Measurements from ENCODE around the gene SIDT1.

Gene SIDT1

DNA sequence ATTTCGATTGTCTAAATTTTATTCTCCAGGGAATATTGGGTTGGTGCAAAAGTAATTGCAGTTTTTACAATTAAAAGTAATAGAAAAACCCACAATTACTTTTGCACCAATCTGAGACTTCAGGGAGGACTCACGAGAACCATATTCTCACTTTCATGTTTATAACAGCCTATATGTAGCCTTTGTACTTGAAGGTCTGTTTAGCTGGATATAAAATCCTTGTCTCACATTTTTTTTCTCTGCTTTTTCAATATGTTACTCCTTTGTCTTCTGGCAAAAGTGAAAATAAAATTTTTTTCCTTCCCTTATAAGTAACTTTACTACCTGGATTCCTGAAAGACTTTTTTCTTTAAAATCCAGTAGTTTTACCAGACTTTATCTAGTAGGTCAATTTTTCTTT, 9.2 kb downstream of the SIDT1 start:
- no peak for DNase-seq (ENCODE audit: low read depth)
- TF ChIP-seq, protein P1, sequence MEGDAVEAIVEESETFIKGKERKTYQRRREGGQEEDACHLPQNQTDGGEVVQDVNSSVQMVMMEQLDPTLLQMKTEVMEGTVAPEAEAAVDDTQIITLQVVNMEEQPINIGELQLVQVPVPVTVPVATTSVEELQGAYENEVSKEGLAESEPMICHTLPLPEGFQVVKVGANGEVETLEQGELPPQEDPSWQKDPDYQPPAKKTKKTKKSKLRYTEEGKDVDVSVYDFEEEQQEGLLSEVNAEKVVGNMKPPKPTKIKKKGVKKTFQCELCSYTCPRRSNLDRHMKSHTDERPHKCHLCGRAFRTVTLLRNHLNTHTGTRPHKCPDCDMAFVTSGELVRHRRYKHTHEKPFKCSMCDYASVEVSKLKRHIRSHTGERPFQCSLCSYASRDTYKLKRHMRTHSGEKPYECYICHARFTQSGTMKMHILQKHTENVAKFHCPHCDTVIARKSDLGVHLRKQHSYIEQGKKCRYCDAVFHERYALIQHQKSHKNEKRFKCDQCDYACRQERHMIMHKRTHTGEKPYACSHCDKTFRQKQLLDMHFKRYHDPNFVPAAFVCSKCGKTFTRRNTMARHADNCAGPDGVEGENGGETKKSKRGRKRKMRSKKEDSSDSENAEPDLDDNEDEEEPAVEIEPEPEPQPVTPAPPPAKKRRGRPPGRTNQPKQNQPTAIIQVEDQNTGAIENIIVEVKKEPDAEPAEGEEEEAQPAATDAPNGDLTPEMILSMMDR (IDR thresholded peaks at IDR 0.05; ENCODE audit: insufficient read depth, low read depth, low read length, missing control alignments): no peak
- no peak overlapping the region for H3K4me3 ChIP-seq (ENCODE audit: low read depth, low read length)

DNA sequence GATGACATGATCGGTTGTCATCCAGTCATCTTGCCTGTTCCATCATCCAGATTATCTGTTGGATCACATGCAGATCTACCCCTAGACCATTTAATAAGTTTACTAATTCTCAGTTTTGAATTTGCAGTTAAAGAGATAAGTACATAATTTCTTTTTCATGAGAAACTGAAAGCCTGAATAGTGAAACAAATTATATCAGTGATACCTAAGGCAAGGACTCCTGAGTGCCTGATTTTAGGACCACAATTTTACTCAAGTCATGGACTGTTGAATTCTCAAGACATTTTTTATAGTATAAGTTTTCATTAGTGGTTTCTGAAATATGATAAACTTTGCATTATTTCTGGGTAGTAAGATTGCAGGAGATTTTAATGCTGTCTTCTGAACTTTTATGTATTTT, 13.2 kb downstream of the SIDT1 start:
- TF ChIP-seq, protein P1 (IDR thresholded peaks at IDR 0.05; ENCODE audit: insufficient read depth, low read depth, low read length, missing control alignments): no peak
- DNase-seq (ENCODE audit: low read depth): peak; percentile 56
- peak overlapping the region; percentile 52 for H3K4me3 ChIP-seq (ENCODE audit: low read depth, low read length)

DNA sequence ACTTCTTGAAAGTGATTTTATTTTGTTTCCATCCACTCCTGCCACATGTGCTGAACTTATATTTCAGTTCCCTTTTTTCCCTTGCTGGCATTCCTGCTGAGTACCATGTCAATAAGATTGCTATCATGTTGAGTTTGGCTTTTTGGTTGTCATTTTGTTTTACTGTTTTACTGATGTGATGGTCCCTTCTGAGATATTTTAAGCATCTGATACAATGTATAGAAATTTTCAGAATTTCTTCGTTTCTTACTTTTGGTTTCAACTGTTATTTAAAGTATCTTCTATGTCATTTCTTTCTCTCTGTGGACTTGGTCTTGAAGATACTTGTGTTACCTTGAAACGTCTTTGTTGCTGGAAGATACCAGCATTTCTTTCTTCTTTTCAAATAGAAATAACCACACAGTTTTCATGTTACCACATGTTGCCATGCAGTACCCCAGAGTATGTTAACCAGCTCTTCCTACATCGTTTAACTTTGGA, 14.1 kb downstream of the SIDT1 start:
- TF ChIP-seq, protein P1 (IDR thresholded peaks at IDR 0.05; ENCODE audit: insufficient read depth, low read depth, low read length, missing control alignments): no peak
- DNase-seq (ENCODE audit: low read depth): peak; percentile 81
- H3K4me3 ChIP-seq (ENCODE audit: low read depth, low read length): peak overlapping the region; percentile 52

DNA sequence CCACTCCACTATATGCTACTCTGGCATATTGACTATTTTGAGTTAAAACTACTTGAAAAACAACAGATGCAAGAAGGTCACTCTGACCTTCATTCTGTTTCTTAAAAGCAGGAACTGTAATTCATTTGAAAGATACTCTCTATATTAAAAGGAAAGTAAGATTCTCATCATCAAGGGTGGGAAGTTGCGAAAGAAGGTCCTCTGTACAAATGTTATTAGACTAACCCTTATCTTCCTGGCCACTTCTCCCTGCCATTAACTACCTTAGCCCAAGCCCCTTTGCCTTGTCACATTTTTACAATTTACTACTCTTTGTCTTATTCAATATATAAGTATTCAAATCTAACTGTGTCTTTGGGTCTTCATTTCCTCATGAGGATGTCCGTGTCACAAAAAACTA, 16.1 kb downstream of the SIDT1 start:
- TF ChIP-seq, protein P1 (IDR thresholded peaks at IDR 0.05; ENCODE audit: insufficient read depth, low read depth, low read length, missing control alignments): no peak
- no peak for DNase-seq (ENCODE audit: low read depth)
- H3K4me3 ChIP-seq (ENCODE audit: low read depth, low read length): no peak overlapping the region

DNA sequence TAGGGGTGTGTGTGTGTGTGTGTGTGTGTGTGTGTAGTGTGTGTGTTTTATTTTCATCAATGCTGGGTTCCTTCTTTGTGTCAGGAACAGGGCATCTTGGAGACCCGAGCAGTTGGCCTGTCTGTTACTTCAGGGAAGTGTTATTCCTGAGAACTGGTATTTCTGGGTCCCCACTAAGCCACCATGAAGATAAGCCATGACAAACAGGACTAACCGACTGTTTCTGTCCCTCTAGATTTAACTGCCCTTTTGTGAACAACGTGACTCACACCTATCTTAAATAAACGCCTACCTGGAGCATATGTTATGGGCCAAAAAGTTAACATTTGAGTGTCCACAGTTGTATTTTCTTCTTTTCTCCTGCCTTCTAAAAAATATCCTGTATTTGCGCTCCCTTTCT, 19.5 kb downstream of the SIDT1 start:
- DNase-seq (ENCODE audit: low read depth): no peak
- H3K4me3 ChIP-seq (ENCODE audit: low read depth, low read length): no peak overlapping the region
- TF ChIP-seq, protein P1 (IDR thresholded peaks at IDR 0.05; ENCODE audit: insufficient read depth, low read depth, low read length, missing control alignments): no peak

DNA sequence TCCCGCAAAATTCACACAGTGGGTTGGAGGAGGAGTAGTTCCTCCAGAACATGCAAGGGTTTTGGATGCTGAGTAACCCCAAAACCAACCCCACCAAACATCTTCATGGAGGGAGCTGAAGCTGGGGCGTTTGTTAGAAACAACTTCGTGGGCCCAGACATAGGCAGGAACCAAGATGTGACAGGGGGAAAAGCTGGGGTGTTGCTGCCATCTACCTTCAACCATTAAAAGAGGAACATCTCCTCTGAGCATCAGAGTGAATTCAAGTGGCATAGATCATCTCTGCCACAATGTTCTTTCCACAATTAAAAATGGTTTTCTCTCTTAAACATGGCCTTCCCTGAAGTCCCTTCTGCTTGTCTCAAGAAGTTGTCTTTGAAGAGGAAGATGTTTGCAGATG, 20.5 kb downstream of the SIDT1 start:
- H3K4me3 ChIP-seq (ENCODE audit: low read depth, low read length): no peak overlapping the region
- DNase-seq (ENCODE audit: low read depth): peak; percentile 44
- TF ChIP-seq, protein P1 (IDR thresholded peaks at IDR 0.05; ENCODE audit: insufficient read depth, low read depth, low read length, missing control alignments): peak; percentile 7

DNA sequence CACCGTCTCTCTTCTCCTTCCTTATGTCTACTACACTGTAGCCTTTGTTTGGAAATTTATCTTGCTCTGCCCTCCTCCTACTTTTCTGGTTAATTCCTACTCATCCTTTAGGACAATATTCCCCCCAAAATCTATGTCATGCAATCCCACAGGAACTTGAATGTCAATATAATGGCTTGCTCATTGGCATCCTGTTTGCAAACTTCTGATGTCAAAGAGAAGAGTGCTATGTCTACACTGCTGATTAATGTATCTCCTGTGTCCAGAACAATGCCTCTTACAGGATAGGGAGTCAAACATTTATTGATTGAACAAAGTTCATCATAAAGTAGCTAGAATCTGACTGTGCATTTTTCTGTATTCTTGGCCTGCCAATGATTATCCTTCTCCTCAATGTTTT, 22.8 kb downstream of the SIDT1 start:
- no peak for DNase-seq (ENCODE audit: low read depth)
- TF ChIP-seq, protein P1 (IDR thresholded peaks at IDR 0.05; ENCODE audit: insufficient read depth, low read depth, low read length, missing control alignments): no peak
- no peak overlapping the region for H3K4me3 ChIP-seq (ENCODE audit: low read depth, low read length)

Measured in GM12865 (cell line).